ENCODE data around the gene PRKN. TPM values are rescaled to one million over a fixed set of nuclear protein-coding genes. Genes with fewer than 3 reads are reported as not detected.

PRKN gene
- total and polyA plus RNA-seq, 8 donors, result 0.82 to 7.2 (median 2.9) TPM

DNA sequence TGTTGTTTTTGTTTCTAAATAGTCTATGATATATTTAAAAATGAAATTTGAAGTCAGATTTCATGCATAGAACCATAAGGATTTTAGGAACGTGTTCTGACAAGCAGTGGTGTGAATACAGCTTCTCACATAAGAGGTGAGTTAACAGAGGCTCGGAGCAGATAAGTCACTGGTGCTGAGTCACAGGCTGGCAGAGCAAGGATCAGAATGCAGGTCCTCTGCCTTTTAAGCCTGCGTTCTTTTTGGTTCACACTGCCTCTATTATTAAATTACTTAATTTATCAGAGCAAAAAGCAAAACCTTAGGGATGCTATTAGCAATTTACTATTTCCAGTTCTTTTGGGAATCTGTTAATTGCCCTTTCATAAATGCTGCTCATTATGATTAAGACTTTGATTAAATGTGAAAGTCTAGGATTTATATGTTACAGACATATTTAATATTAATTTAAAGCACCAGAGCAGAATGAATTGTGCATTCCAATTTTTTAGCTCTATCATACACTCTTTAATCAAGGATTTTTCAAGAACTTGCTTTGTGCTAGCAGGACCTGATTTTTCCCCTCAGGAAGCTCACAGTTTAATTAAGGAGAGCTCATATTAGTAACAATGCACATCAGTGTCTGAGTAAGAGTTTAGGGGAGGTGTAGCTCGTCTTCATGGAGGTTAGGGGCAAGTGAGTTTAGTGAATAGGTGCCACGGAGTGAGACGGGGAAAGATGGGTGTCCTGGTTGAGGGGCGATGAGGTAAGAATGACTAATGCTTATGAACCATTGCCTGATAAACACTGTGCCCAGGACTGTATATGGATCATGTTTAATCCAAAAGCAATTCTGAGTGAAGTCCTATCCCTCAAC, 1241.0 kb downstream of the PRKN start:
- Histone ChIP-seq H3K36me3 (no peaks in the 10 kb centered on the region), H3K27me3 (no peaks in the 10 kb centered on the region), H3K9me3 (no peaks in the 10 kb centered on the region), H3K4me1 (peaks cover 0 to 4% (median 0%) of the 10 kb centered on the region in 3 donors), H3K27ac (no peak overlapping the region), H3K4me3 (no peak overlapping the region)
- intact Hi-C loops (cut with DNase I), result no loop called here
- DNase-seq (no peak), ATAC-seq (peak; percentile 66 to 83 (median 73)), FAIRE-seq (no peak)
- WGBS, 2 donors, result 45 to 64% methylated on average over 7 of the region's 7 CpGs
- no peak for TF ChIP-seq CTCF (IDR thresholded peaks at IDR 0.05)

- FAIRE-seq (no peak), DNase-seq (no peak), ATAC-seq (peak in 2 of 4 donors; percentile 38 to 49)
- H3K4me3 ChIP-seq, result no peak overlapping the region
- H3K36me3 ChIP-seq, result no peaks in the 10 kb centered on the region
- TF ChIP-seq CTCF (IDR thresholded peaks at IDR 0.05), result no peak
- H3K9me3 ChIP-seq, result no peaks in the 10 kb centered on the region
- intact Hi-C loops (cut with DNase I), result no loop called here
- 59 to 76% methylated on average over 3 of the region's 3 CpGs for WGBS, 2 donors
- H3K4me1 ChIP-seq, result peaks cover 0 to 4% (median 0%) of the 10 kb centered on the region in 3 donors
- no peak overlapping the region for H3K27ac ChIP-seq
- H3K27me3 ChIP-seq, result no peaks in the 10 kb centered on the region
Observed at GRCh38 chr6:161482517-161482858, 1245.1 kb downstream of the PRKN start.

- TF ChIP-seq CTCF (IDR thresholded peaks at IDR 0.05), result no peak
- DNase-seq (no peak), ATAC-seq (peak in 3 of 4 donors; percentile 38 to 51 (median 47)), FAIRE-seq (no peak)
- Histone ChIP-seq H3K4me3 (no peak overlapping the region), H3K9me3 (no peaks in the 10 kb centered on the region), H3K36me3 (no peaks in the 10 kb centered on the region), H3K4me1 (peaks cover 0 to 4% (median 0%) of the 10 kb centered on the region in 3 donors), H3K27me3 (no peaks in the 10 kb centered on the region), H3K27ac (no peak overlapping the region)
- WGBS, 2 donors, result 58 to 62% methylated on average over 3 of the region's 3 CpGs
- intact Hi-C loops (cut with DNase I), result no loop called here
Observed at GRCh38 chr6:161481786-161482516, 1245.6 kb downstream of the PRKN start.

DNA sequence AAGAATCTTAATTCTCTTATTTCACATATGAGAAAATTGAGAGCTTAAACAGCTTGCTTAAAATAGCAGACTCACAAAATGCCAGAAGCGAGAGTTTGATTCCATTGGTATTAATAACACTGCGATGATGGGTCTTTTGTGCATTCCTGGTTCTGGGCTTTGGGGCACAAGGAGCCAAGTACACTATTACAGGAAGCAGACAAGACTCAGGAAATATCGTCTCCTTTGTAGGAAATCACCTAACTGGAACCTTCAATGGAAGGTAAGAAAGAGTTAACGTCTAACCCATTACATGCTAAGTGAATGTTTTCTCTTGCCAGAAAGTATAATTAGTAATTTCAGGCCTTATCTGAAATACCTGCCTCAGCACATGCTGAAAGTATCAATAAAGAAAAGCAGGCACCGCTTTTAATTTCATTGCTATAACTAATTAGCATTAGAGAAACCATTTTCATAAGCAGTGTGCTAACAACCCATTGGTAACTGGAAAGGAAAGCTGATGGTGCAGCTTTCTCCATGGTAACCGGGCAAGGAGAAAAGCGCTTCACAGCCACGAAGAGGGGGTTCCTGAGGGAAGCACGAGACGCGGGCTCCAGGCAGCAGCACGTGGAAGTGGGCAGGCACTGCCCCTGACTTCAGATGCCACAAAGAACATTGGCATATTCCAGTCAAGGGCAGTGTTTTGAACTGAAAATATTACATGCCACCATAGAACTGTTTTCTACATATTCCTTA, 1247.0 kb downstream of the PRKN start:
- Histone ChIP-seq H3K27ac (no peak overlapping the region), H3K4me1 (peaks cover 0 to 4% (median 0%) of the 10 kb centered on the region in 3 donors), H3K27me3 (no peaks in the 10 kb centered on the region), H3K36me3 (no peaks in the 10 kb centered on the region), H3K9me3 (no peaks in the 10 kb centered on the region), H3K4me3 (no peak overlapping the region)
- DNase-seq, result no peak
- no peak for ATAC-seq
- TF ChIP-seq CTCF (IDR thresholded peaks at IDR 0.05), result no peak
- WGBS, 2 donors, result 88 to 89% methylated on average over 12 of the region's 12 CpGs
- intact Hi-C loops (cut with DNase I), result no loop called here
- no peak for FAIRE-seq

All from pancreas (tissue), 10 donors.